ENCODE data around the gene GPR82.
A peak's percentile ranks its signal among the peaks of the same experiment; 100 is the strongest.
"Not testable (repeated sequence)": the region's sequence is repeated elsewhere in the genome, so short reads cannot be mapped to it uniquely, and the experiment has no call there.

Gene GPR82
- total RNA-seq: 0 to 0.53 (median 0) reads per million in 9 experiments

- DNase-seq (no peak), ATAC-seq (replicated peaks) (peak; percentile 21)
- peaks cover 19 to 30% of the 10 kb centered on the region in 2 donors for H3K4me1 Mint-ChIP-seq (ENCODE audit: low read depth in 2 of 2)
- no peaks in the 10 kb centered on the region for H3K27me3 Mint-ChIP-seq
- H3K4me3 Mint-ChIP-seq: no peak within 1 kb of the TSS
- H3K27ac Mint-ChIP-seq: peak within 1 kb of the TSS in 1 of 2 donors; percentile 69
- no peaks in the 10 kb centered on the region for H3K9me3 Mint-ChIP-seq
- H3K36me3 Mint-ChIP-seq (ENCODE audit: insufficient read depth): no peaks in the 10 kb centered on the region
Observed at GRCh38 chrX:41723826-41724225, at the start of gene GPR82. GPR82 (plus strand) TSS chrX:41724181; CDS start chrX:41727027, 2,846 bp downstream.

- H3K27me3 Mint-ChIP-seq; H3K9me3 Mint-ChIP-seq; ATAC-seq (replicated peaks); H3K27ac Mint-ChIP-seq; H3K4me3 Mint-ChIP-seq; DNase-seq; H3K36me3 Mint-ChIP-seq (ENCODE audit: insufficient read depth): not testable (repeated sequence)
- H3K4me1 Mint-ChIP-seq (ENCODE audit: low read depth in 2 of 2): peaks cover 5 to 22% of the 10 kb centered on the region in 2 donors
Observed at GRCh38 chrX:41676361-41676760, 47.6 kb upstream of the GPR82 start.

- Mint-ChIP-seq H3K4me3 (no peak overlapping the region), H3K27me3 (no peaks in the 10 kb centered on the region), H3K4me1 (ENCODE audit: low read depth in 2 of 2) (peaks cover 5 to 21% of the 10 kb centered on the region in 2 donors), H3K9me3 (no peaks in the 10 kb centered on the region), H3K27ac (peak overlapping the region in 1 of 2 donors; percentile 44), H3K36me3 (ENCODE audit: insufficient read depth) (peaks cover 6% of the 10 kb centered on the region)
- no peak for DNase-seq
- ATAC-seq (replicated peaks): no peak
Observed at GRCh38 chrX:41677183-41678060, 46.6 kb upstream of the GPR82 start.

- no peaks in the 10 kb centered on the region for H3K9me3 Mint-ChIP-seq
- ATAC-seq (replicated peaks): no peak
- DNase-seq: no peak
- H3K27ac Mint-ChIP-seq: no peak overlapping the region
- peaks cover 6 to 8% of the 10 kb centered on the region in 2 donors for H3K4me1 Mint-ChIP-seq (ENCODE audit: low read depth in 2 of 2)
- H3K36me3 Mint-ChIP-seq (ENCODE audit: insufficient read depth): peaks cover 6% of the 10 kb centered on the region
- H3K27me3 Mint-ChIP-seq: no peaks in the 10 kb centered on the region
- no peak overlapping the region for H3K4me3 Mint-ChIP-seq
Observed at GRCh38 chrX:41684138-41684537, 39.8 kb upstream of the GPR82 start.

GRCh38 chrX:41684940-41685339, 39.0 kb upstream of the GPR82 start:
- peaks cover 6% of the 10 kb centered on the region for H3K36me3 Mint-ChIP-seq (ENCODE audit: insufficient read depth)
- H3K27ac Mint-ChIP-seq: no peak overlapping the region
- H3K4me3 Mint-ChIP-seq: no peak overlapping the region
- H3K27me3 Mint-ChIP-seq: no peaks in the 10 kb centered on the region
- no peak for ATAC-seq (replicated peaks)
- no peaks in the 10 kb centered on the region for H3K9me3 Mint-ChIP-seq
- no peak for DNase-seq
- H3K4me1 Mint-ChIP-seq (ENCODE audit: low read depth in 2 of 2): peaks cover 6 to 8% of the 10 kb centered on the region in 2 donors

- Mint-ChIP-seq H3K4me1 (ENCODE audit: low read depth in 2 of 2) (peaks cover 8 to 10% of the 10 kb centered on the region in 2 donors), H3K27ac (peak overlapping the region in 1 of 2 donors; percentile 46), H3K9me3 (no peaks in the 10 kb centered on the region), H3K36me3 (ENCODE audit: insufficient read depth) (peaks cover 3% of the 10 kb centered on the region), H3K27me3 (no peaks in the 10 kb centered on the region), H3K4me3 (no peak overlapping the region)
- DNase-seq (no peak), ATAC-seq (replicated peaks) (no peak)
Observed at GRCh38 chrX:41686788-41687187, 37.2 kb upstream of the GPR82 start.

- Mint-ChIP-seq H3K9me3 (no peaks in the 10 kb centered on the region), H3K36me3 (ENCODE audit: insufficient read depth) (peaks cover under 1% of the 10 kb centered on the region), H3K4me1 (ENCODE audit: low read depth in 2 of 2) (peaks cover 10 to 13% of the 10 kb centered on the region in 2 donors), H3K27ac (no peak overlapping the region), H3K27me3 (no peaks in the 10 kb centered on the region), H3K4me3 (no peak overlapping the region)
- DNase-seq (no peak), ATAC-seq (replicated peaks) (no peak)
Observed at GRCh38 chrX:41688156-41688555, 35.8 kb upstream of the GPR82 start.

- DNase-seq (no peak), ATAC-seq (replicated peaks) (peak; percentile 51)
- Mint-ChIP-seq H3K4me1 (ENCODE audit: low read depth in 2 of 2) (peaks cover 14 to 17% of the 10 kb centered on the region in 2 donors), H3K27ac (no peak within 1 kb of the TSS), H3K9me3 (no peaks in the 10 kb centered on the region), H3K4me3 (peak within 1 kb of the TSS in 1 of 2 donors; percentile 25), H3K36me3 (ENCODE audit: insufficient read depth) (no peaks in the 10 kb centered on the region), H3K27me3 (no peaks in the 10 kb centered on the region)
Observed at GRCh38 chrX:41688835-41689234, 35.1 kb upstream of the GPR82 start, which contains the start of gene GPR34. GPR34 (plus strand) TSS chrX:41688973; CDS start chrX:41695634, 6,661 bp downstream.

- Mint-ChIP-seq H3K27me3 (no peaks in the 10 kb centered on the region), H3K9me3 (no peaks in the 10 kb centered on the region), H3K4me3 (no peak overlapping the region), H3K36me3 (ENCODE audit: insufficient read depth) (no peaks in the 10 kb centered on the region), H3K4me1 (ENCODE audit: low read depth in 2 of 2) (peaks cover 17 to 21% of the 10 kb centered on the region in 2 donors), H3K27ac (no peak overlapping the region)
- ATAC-seq (replicated peaks) (no peak), DNase-seq (no peak)
Observed at GRCh38 chrX:41689711-41690110, 34.3 kb upstream of the GPR82 start.

GRCh38 chrX:41692162-41692749, 31.7 kb upstream of the GPR82 start:
- Mint-ChIP-seq H3K27ac (peak overlapping the region in 1 of 2 donors; percentile 29), H3K36me3 (ENCODE audit: insufficient read depth) (no peaks in the 10 kb centered on the region), H3K4me3 (no peak overlapping the region), H3K27me3 (no peaks in the 10 kb centered on the region), H3K9me3 (no peaks in the 10 kb centered on the region), H3K4me1 (ENCODE audit: low read depth in 2 of 2) (peaks cover 19 to 30% of the 10 kb centered on the region in 2 donors)
- ATAC-seq (replicated peaks): no peak
- no peak for DNase-seq

- Mint-ChIP-seq H3K36me3 (ENCODE audit: insufficient read depth) (no peaks in the 10 kb centered on the region), H3K4me3 (peak overlapping the region; percentile 36 to 44)
Observed at GRCh38 chrX:41693024-41693423, 31.0 kb upstream of the GPR82 start.

GRCh38 chrX:41695426-41695825, 28.6 kb upstream of the GPR82 start:
- peak overlapping the region in 1 of 2 donors; percentile 54 for H3K4me3 Mint-ChIP-seq
- peak overlapping the region; percentile 57 to 60 for H3K27ac Mint-ChIP-seq
- H3K4me1 Mint-ChIP-seq (ENCODE audit: low read depth in 2 of 2): peaks cover 13 to 24% of the 10 kb centered on the region in 2 donors
- H3K9me3 Mint-ChIP-seq: no peaks in the 10 kb centered on the region
- no peaks in the 10 kb centered on the region for H3K27me3 Mint-ChIP-seq
- peak; percentile 1 to 26 (median 14) for DNase-seq
- no peaks in the 10 kb centered on the region for H3K36me3 Mint-ChIP-seq (ENCODE audit: insufficient read depth)
- peak; percentile 94 for ATAC-seq (replicated peaks)

More at GRCh38 chrX:41693024-41693423, 31.0 kb upstream of the GPR82 start:
- ATAC-seq (replicated peaks): no peak
- no peak overlapping the region for H3K27ac Mint-ChIP-seq
- H3K27me3 Mint-ChIP-seq: no peaks in the 10 kb centered on the region
- no peak for DNase-seq
- no peaks in the 10 kb centered on the region for H3K9me3 Mint-ChIP-seq
- H3K4me1 Mint-ChIP-seq (ENCODE audit: low read depth in 2 of 2): peaks cover 18 to 30% of the 10 kb centered on the region in 2 donors

GRCh38 chrX:41703574-41704029, 20.4 kb upstream of the GPR82 start:
- no peak overlapping the region for H3K27ac Mint-ChIP-seq
- no peaks in the 10 kb centered on the region for H3K9me3 Mint-ChIP-seq
- H3K27me3 Mint-ChIP-seq: no peaks in the 10 kb centered on the region
- DNase-seq (no peak), ATAC-seq (replicated peaks) (peak; percentile 58)
- peaks cover 22 to 32% of the 10 kb centered on the region in 2 donors for H3K4me1 Mint-ChIP-seq (ENCODE audit: low read depth in 2 of 2)
- no peak overlapping the region for H3K4me3 Mint-ChIP-seq
- H3K36me3 Mint-ChIP-seq (ENCODE audit: insufficient read depth): peaks cover 4% of the 10 kb centered on the region
